ENCODE measurements around the gene DYNLL2. TPM values are rescaled to one million over a fixed set of nuclear protein-coding genes. Genes with fewer than 3 reads are reported as not detected.

Gene DYNLL2
- total RNA-seq, 4 donors from 2014 or later: 12.3 to 26.2 (median 22.7) TPM

- Histone ChIP-seq H3K27ac (peak overlapping the region; percentile 94 to 100 (median 98)), H3K36me3 (no peaks in the 10 kb centered on the region), H3K4me1 (peaks cover 25 to 42% (median 27%) of the 10 kb centered on the region in 4 donors), H3K27me3 (no peaks in the 10 kb centered on the region), H3K9me3 (no peaks in the 10 kb centered on the region), H3K4me3 (peak overlapping the region; percentile 81 to 100 (median 96))
- WGBS, 2 donors (ENCODE audit: low coverage in 1 of 2): 0% methylated on average over 44 of the region's 92 CpGs; no CpG with 5 or more reads in 1 of the 2 donors
- TF ChIP-seq POLR2A (IDR thresholded peaks at IDR 0.05): peak; percentile 28
- no peak for TF ChIP-seq CTCF (IDR thresholded peaks at IDR 0.05)
- peak; percentile 30 to 52 (median 38) for TF ChIP-seq POLR2AphosphoS5 (IDR thresholded peaks at IDR 0.05)
- in situ Hi-C loops (cut with MboI; ENCODE audit: low pct_ligation_motif_present in 1 of 4, low pct_unique_long_range_greater_than_20kb in 1 of 4, low sequenced_read_pairs in 3 of 4): loop anchor here in 1 of 4 donors (25.0 kb wide), 2 partner anchors 96 to 221 kb away; partner anchors contain the start of genes MRPS23 and VEZF1
- intact Hi-C loops (cut with DNase I; ENCODE audit: low total_unique reads): loop anchor here (5.0 to 10.0 kb wide), 2 partner anchors 76 to 229 kb away; partner anchors contain the start of genes MRPS23 and SRSF1
- DNase-seq: peak; percentile 74
These were observed 485 bp downstream of the DYNLL2 start for GRCh38 chr17:58083491-58084316.

GRCh38 chr17:58084317-58084981 is 1.2 kb downstream of the DYNLL2 start:
- Histone ChIP-seq H3K27ac (peak overlapping the region; percentile 94 to 100 (median 98)), H3K4me1 (peaks cover 25 to 42% (median 27%) of the 10 kb centered on the region in 4 donors), H3K27me3 (no peaks in the 10 kb centered on the region), H3K4me3 (peak overlapping the region; percentile 81 to 100 (median 96)), H3K9me3 (no peaks in the 10 kb centered on the region), H3K36me3 (peaks cover 0 to 5% (median 2%) of the 10 kb centered on the region in 4 donors)
- in situ Hi-C loops (cut with MboI; ENCODE audit: low pct_ligation_motif_present in 1 of 4, low pct_unique_long_range_greater_than_20kb in 1 of 4, low sequenced_read_pairs in 3 of 4) (loop anchor here in 1 of 4 donors (25.0 kb wide), 2 partner anchors 97 to 222 kb away; partner anchors contain the start of genes MRPS23 and VEZF1), intact Hi-C loops (cut with DNase I; ENCODE audit: low total_unique reads) (loop anchor here (5.0 to 10.0 kb wide), 2 partner anchors 77 to 230 kb away; partner anchors contain the start of genes MRPS23 and SRSF1)
- WGBS, 2 donors (ENCODE audit: low coverage in 1 of 2): 0% methylated on average over 7 of the region's 7 CpGs; no CpG with 5 or more reads in 1 of the 2 donors
- DNase-seq: peak; percentile 47
- TF ChIP-seq EP300 (IDR thresholded peaks at IDR 0.05; ENCODE audit: low read depth) (no peak), CTCF (IDR thresholded peaks at IDR 0.05) (peak in 1 of 5 experiments; percentile 25)

GRCh38 chr17:58085039-58085715 is 2.0 kb downstream of the DYNLL2 start:
- no peak for DNase-seq
- 53 to 94% methylated on average over 3 to 8 of the region's 8 CpGs for WGBS, 2 donors (ENCODE audit: low coverage in 1 of 2)
- Histone ChIP-seq H3K27ac (peak overlapping the region; percentile 94 to 100 (median 98)), H3K4me3 (peak overlapping the region in 3 of 4 donors; percentile 81 to 98 (median 95)), H3K36me3 (peaks cover 0 to 11% (median 4%) of the 10 kb centered on the region in 4 donors), H3K9me3 (no peaks in the 10 kb centered on the region), H3K4me1 (peaks cover 25 to 42% (median 28%) of the 10 kb centered on the region in 4 donors), H3K27me3 (no peaks in the 10 kb centered on the region)
- intact Hi-C loops (cut with DNase I; ENCODE audit: low total_unique reads) (loop anchor here (10.0 kb wide), 1 partner anchor 230 kb away; the partner anchor contains the start of gene MRPS23), in situ Hi-C loops (cut with MboI; ENCODE audit: low pct_ligation_motif_present in 1 of 4, low pct_unique_long_range_greater_than_20kb in 1 of 4, low sequenced_read_pairs in 3 of 4) (loop anchor here in 1 of 4 donors (25.0 kb wide), 2 partner anchors 98 to 223 kb away; partner anchors contain the start of genes MRPS23 and VEZF1)
- TF ChIP-seq POLR2A (IDR thresholded peaks at IDR 0.05): no peak
- no peak for TF ChIP-seq CTCF (IDR thresholded peaks at IDR 0.05)
- no peak for TF ChIP-seq EP300 (IDR thresholded peaks at IDR 0.05; ENCODE audit: low read depth)
- TF ChIP-seq POLR2AphosphoS5 (IDR thresholded peaks at IDR 0.05): no peak
